NK-92 (cell line): ENCODE results near the gene GSG1L2.

Experiments
- DNase-seq: peaks from one replicate; lab custom pipeline; 2025; ENCODE audit not compliant: unreplicated experiment; lab: John Stamatoyannopoulos, UW

The GSG1L2 gene

GRCh38 chr17:9821921-9822320 is at the start of gene GSG1L2:
GSG1L2 (minus strand) TSS chr17:9822079; CDS start chr17:9822071, 8 bp downstream.
- no peak for DNase-seq

GRCh38 chr17:9868552-9868951 is 46.7 kb upstream of the GSG1L2 start:
- no peak for DNase-seq

- no peak for DNase-seq
These were observed 43.7 kb upstream of the GSG1L2 start for GRCh38 chr17:9865586-9865985.

GRCh38 chr17:9862949-9863348 is 41.1 kb upstream of the GSG1L2 start:
- DNase-seq, result no peak

- no peak for DNase-seq
These were observed 40.3 kb upstream of the GSG1L2 start for GRCh38 chr17:9862220-9862619.

- no peak for DNase-seq
These were observed 39.0 kb upstream of the GSG1L2 start for GRCh38 chr17:9860851-9861250.

- DNase-seq, result no peak
These were observed 37.9 kb upstream of the GSG1L2 start for GRCh38 chr17:9859781-9860180.

- no peak for DNase-seq
These were observed 33.2 kb upstream of the GSG1L2 start for GRCh38 chr17:9855036-9855435.

GRCh38 chr17:9854255-9854654 is 32.4 kb upstream of the GSG1L2 start:
- no peak for DNase-seq

- DNase-seq, result no peak
These were observed 28.3 kb upstream of the GSG1L2 start for GRCh38 chr17:9850151-9850550.

- DNase-seq, result no peak
These were observed 23.4 kb upstream of the GSG1L2 start for GRCh38 chr17:9845306-9845705.

- DNase-seq, result no peak
These were observed 22.3 kb upstream of the GSG1L2 start for GRCh38 chr17:9844153-9844552.

GRCh38 chr17:9843152-9844010 is 21.5 kb upstream of the GSG1L2 start:
- no peak for DNase-seq

GRCh38 chr17:9842057-9842758 is 20.3 kb upstream of the GSG1L2 start:
- DNase-seq, result no peak

GRCh38 chr17:9839433-9839832 is 17.6 kb upstream of the GSG1L2 start:
- DNase-seq, result no peak

- DNase-seq, result no peak
These were observed 15.9 kb upstream of the GSG1L2 start for GRCh38 chr17:9837551-9838471.

GRCh38 chr17:9833922-9834321 is 12.0 kb upstream of the GSG1L2 start:
- DNase-seq, result no peak

- DNase-seq, result no peak
These were observed 8.8 kb upstream of the GSG1L2 start for GRCh38 chr17:9830711-9831110.

GRCh38 chr17:9829343-9829742 is 7.5 kb upstream of the GSG1L2 start:
- DNase-seq, result no peak

- no peak for DNase-seq
These were observed 6.7 kb upstream of the GSG1L2 start for GRCh38 chr17:9828296-9829295.
